Neuronal stem cell (in vitro differentiated cells): ENCODE results near the gene CCDC154.

Source experiments
- DNase-seq: peaks from one replicate; pipeline ENCODE4 v3.0.0-alpha.2; 2013; ENCODE audit warnings: low spot score
- H2AFZ ChIP-seq: one replicate; pipeline ENCODE4 v1.6.1; 2013; ENCODE audit warnings: mild to moderate bottlenecking, low read length, inconsistent platforms
- H2AK5ac ChIP-seq: 2 replicates; pipeline ENCODE4 v1.6.1; 2013; ENCODE audit warnings: low read depth, mild to moderate bottlenecking, inconsistent platforms, low read length, moderate library complexity, mixed read lengths
- H2BK120ac ChIP-seq: 2 replicates; pipeline ENCODE4 v1.6.1; 2013; ENCODE audit warnings: low read depth, mild to moderate bottlenecking, inconsistent platforms, low read length, moderate library complexity, mixed read lengths
- H2BK12ac ChIP-seq: one replicate; pipeline ENCODE4 v1.6.1; 2013; ENCODE audit warnings: low read length, inconsistent platforms
- H2BK15ac ChIP-seq: 2 replicates; pipeline ENCODE4 v1.6.1; 2013; ENCODE audit warnings: mild to moderate bottlenecking, low read length, inconsistent platforms, mixed read lengths
- H2BK5ac ChIP-seq: one replicate; pipeline ENCODE4 v1.6.1; 2013; ENCODE audit warnings: inconsistent platforms, mild to moderate bottlenecking, low read length, moderate library complexity
- H3K14ac ChIP-seq: one replicate; pipeline ENCODE4 v1.6.1; 2013; ENCODE audit warnings: low read length, inconsistent platforms
- H3K18ac ChIP-seq: 2 replicates; pipeline ENCODE4 v1.6.1; 2013; ENCODE audit warnings: low read length, inconsistent platforms
- H3K23ac ChIP-seq: 2 replicates; pipeline ENCODE4 v1.6.1; 2013; ENCODE audit warnings: low read depth, mild to moderate bottlenecking, mixed read lengths, low read length, inconsistent platforms; ENCODE audit not compliant: poor library complexity
- H3K27ac ChIP-seq: replicated peaks from 3 replicates; pipeline ENCODE4 v1.5.1; 2013; ENCODE audit warnings: low read length, inconsistent platforms
- H3K27me3 ChIP-seq, 3 experiments: 2 replicates each; pipeline ENCODE4 v1.6.1; 2013; ENCODE audit warnings: low read length in 3 of 3, mild to moderate bottlenecking in 2 of 3, inconsistent platforms in 1 of 3, low read depth in 1 of 3, mixed read lengths in 1 of 3, moderate library complexity in 1 of 3; ENCODE audit not compliant: control insufficient read depth in 3 of 3, insufficient read depth in 3 of 3
- H3K36me3 ChIP-seq, 2 donors: replicated peaks in 1 of 2; 2 replicates each; pipeline ENCODE4 v1.6.1; 2013; ENCODE audit warnings: low read length in 2 of 2; ENCODE audit not compliant: control insufficient read depth in 2 of 2, insufficient read depth in 2 of 2
- H3K4ac ChIP-seq: 2 replicates; pipeline ENCODE4 v1.6.1; 2013; ENCODE audit warnings: inconsistent platforms, mild to moderate bottlenecking, low read length, moderate library complexity
- H3K4me1 ChIP-seq, 2 donors: 1 replicate in 1 of 2; 2 replicates in 1 of 2; pipeline ENCODE4 v1.6.1; 2013; ENCODE audit warnings: low read length in 2 of 2, low read depth in 1 of 2; ENCODE audit not compliant: control insufficient read depth in 2 of 2, insufficient read depth in 1 of 2
- H3K4me2 ChIP-seq: one replicate; pipeline ENCODE4 v1.6.1; 2013; ENCODE audit warnings: mild to moderate bottlenecking, low read length, inconsistent platforms; ENCODE audit not compliant: insufficient read depth, poor library complexity, severe bottlenecking
- H3K4me3 ChIP-seq, 2 donors: 2 replicates each; pipeline ENCODE4 v1.5.1; 2013; ENCODE audit warnings: low read length in 2 of 2, mild to moderate bottlenecking in 2 of 2, inconsistent platforms in 1 of 2, moderate library complexity in 1 of 2
- H3K79me1 ChIP-seq: one replicate; pipeline ENCODE4 v1.6.1; 2013; ENCODE audit warnings: low read depth, mild to moderate bottlenecking, inconsistent platforms, low read length, moderate library complexity
- H3K9ac ChIP-seq: one replicate; pipeline ENCODE4 v1.6.1; 2013; ENCODE audit warnings: mild to moderate bottlenecking, low read depth, low read length, inconsistent platforms; ENCODE audit not compliant: poor library complexity
- H3K9me3 ChIP-seq, 2 donors: replicated peaks in 1 of 2; 2 replicates each; pipeline versions ENCODE3 to v1.6.1; 2013; ENCODE audit warnings: low read length in 2 of 2, mild to moderate bottlenecking in 2 of 2, inconsistent platforms in 1 of 2, low read depth in 1 of 2, mixed read lengths in 1 of 2, moderate library complexity in 1 of 2; ENCODE audit not compliant: control insufficient read depth in 2 of 2, insufficient read depth in 1 of 2
- H4K8ac ChIP-seq: one replicate; pipeline ENCODE4 v1.6.1; 2013; ENCODE audit warnings: low read depth, mild to moderate bottlenecking, inconsistent platforms, low read length, moderate library complexity
- H4K91ac ChIP-seq: one replicate; pipeline ENCODE4 v1.6.1; 2013; ENCODE audit warnings: low read length, low read depth, mild to moderate bottlenecking, inconsistent platforms; ENCODE audit not compliant: poor library complexity
- WGBS, 2 donors: extraction: QIAGEN DNeasy Blood & Tissue Kit; methylation state at CpG; one replicate each; pipeline ENCODE4 v1.1.7; 2013; ENCODE audit warnings: missing lambda C conversion rate in 2 of 2, mixed read lengths in 1 of 2; ENCODE audit not compliant: insufficient read length in 2 of 2, insufficient replicate concordance in 1 of 2; ENCODE audit errors: extremely low coverage in 2 of 2; 5-methylcytosine and 5-hydroxymethylcytosine counted together

Gene CCDC154

GRCh38 chr16:1492082-1492922 lies 47.9 kb upstream of the CCDC154 start:
- Histone ChIP-seq H3K27ac (no peak overlapping the region), H3K27me3 (no peaks in the 10 kb centered on the region), H2BK15ac (no peak overlapping the region), H3K36me3 (peaks cover 22 to 34% of the 10 kb centered on the region in 2 donors), H3K9ac (no peak overlapping the region), H3K9me3 (no peaks in the 10 kb centered on the region), H4K91ac (no peak overlapping the region), H4K8ac (no peak overlapping the region), H3K79me1 (peaks cover 19% of the 10 kb centered on the region), H2BK120ac (no peak overlapping the region), H3K4me1 (peaks cover 10 to 11% of the 10 kb centered on the region in 2 donors), H2AK5ac (peak overlapping the region; percentile 9), H3K14ac (no peak overlapping the region), H3K4me3 (peak overlapping the region in 1 of 2 donors; percentile 86), H3K23ac (no peak overlapping the region), H3K4me2 (peak overlapping the region; percentile 78), H3K4ac (no peak overlapping the region), H2BK5ac (no peak overlapping the region), H3K18ac (peak overlapping the region; percentile 15), H2BK12ac (no peak overlapping the region), H2AFZ (peak overlapping the region; percentile 99)
- DNase-seq, result no peak
- WGBS, 2 donors, result no CpG with 5 or more reads among the region's 23 CpGs

DNA sequence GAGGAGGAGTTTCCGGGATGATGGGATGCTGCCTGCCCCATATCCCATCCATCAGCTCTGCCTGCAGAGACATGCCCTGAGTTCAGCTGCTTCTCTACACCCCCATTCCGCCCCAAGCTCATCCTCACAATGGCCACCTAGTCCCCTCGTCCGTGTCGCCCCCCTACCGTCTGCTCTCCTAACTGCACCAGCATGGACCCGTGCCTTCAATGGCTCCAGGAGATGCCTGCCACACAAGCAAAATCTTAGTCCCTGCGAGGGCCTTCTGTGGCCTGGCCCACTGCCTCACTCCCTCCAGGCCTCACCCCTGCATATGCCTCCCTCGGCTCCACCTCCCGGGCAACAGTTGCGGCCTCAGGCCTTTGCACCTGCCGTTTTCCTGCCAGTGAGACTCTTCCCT lies 47.0 kb upstream of the CCDC154 start:
- H3K36me3 ChIP-seq, result peaks cover 15 to 24% of the 10 kb centered on the region in 2 donors

GRCh38 chr16:1489077-1489476 lies 44.7 kb upstream of the CCDC154 start:
- H3K4ac ChIP-seq, result no peak overlapping the region
- H2BK5ac ChIP-seq, result no peak overlapping the region
- H3K36me3 ChIP-seq, result peaks cover 0 to 1% of the 10 kb centered on the region in 2 donors
- H2AFZ ChIP-seq, result peak overlapping the region; percentile 16
- WGBS, 2 donors, result no CpG with 5 or more reads among the region's 12 CpGs
- peaks cover 11% of the 10 kb centered on the region for H3K79me1 ChIP-seq
- no peak overlapping the region for H4K8ac ChIP-seq
- no peak overlapping the region for H3K4me3 ChIP-seq
- H3K9me3 ChIP-seq, result no peaks in the 10 kb centered on the region
- no peak overlapping the region for H3K27ac ChIP-seq
- peak overlapping the region; percentile 63 for H3K9ac ChIP-seq
- peaks cover 6% of the 10 kb centered on the region in 2 donors for H3K4me1 ChIP-seq
- DNase-seq, result no peak
- no peak overlapping the region for H3K14ac ChIP-seq
- no peak overlapping the region for H4K91ac ChIP-seq
- no peaks in the 10 kb centered on the region for H3K27me3 ChIP-seq
- no peak overlapping the region for H2BK15ac ChIP-seq
- no peak overlapping the region for H2BK120ac ChIP-seq
- H3K18ac ChIP-seq, result no peak overlapping the region
- H2BK12ac ChIP-seq, result no peak overlapping the region
- no peak overlapping the region for H3K23ac ChIP-seq
- H2AK5ac ChIP-seq, result peak overlapping the region; percentile 43
- no peak overlapping the region for H3K4me2 ChIP-seq

More for the DNA sequence above, 47.0 kb upstream of the CCDC154 start:
- no peak overlapping the region for H4K8ac ChIP-seq
- peak overlapping the region; percentile 2 for H2BK15ac ChIP-seq
- H3K79me1 ChIP-seq, result peaks cover 19% of the 10 kb centered on the region
- no peak overlapping the region for H3K4me2 ChIP-seq
- no peak for DNase-seq
- H2AK5ac ChIP-seq, result no peak overlapping the region
- H2BK12ac ChIP-seq, result peak overlapping the region; percentile 0
- no peak overlapping the region for H3K4me3 ChIP-seq
- H3K27ac ChIP-seq, result no peak overlapping the region
- H4K91ac ChIP-seq, result no peak overlapping the region
- peaks cover 10 to 11% of the 10 kb centered on the region in 2 donors for H3K4me1 ChIP-seq
- H3K23ac ChIP-seq, result no peak overlapping the region
- H3K18ac ChIP-seq, result no peak overlapping the region
- H3K27me3 ChIP-seq, result no peaks in the 10 kb centered on the region
- no peaks in the 10 kb centered on the region for H3K9me3 ChIP-seq
- WGBS, 2 donors, result no CpG with 5 or more reads among the region's 12 CpGs
- H3K14ac ChIP-seq, result no peak overlapping the region
- H2BK5ac ChIP-seq, result no peak overlapping the region
- no peak overlapping the region for H3K9ac ChIP-seq
- no peak overlapping the region for H3K4ac ChIP-seq
- no peak overlapping the region for H2BK120ac ChIP-seq
- H2AFZ ChIP-seq, result peak overlapping the region; percentile 65

DNA sequence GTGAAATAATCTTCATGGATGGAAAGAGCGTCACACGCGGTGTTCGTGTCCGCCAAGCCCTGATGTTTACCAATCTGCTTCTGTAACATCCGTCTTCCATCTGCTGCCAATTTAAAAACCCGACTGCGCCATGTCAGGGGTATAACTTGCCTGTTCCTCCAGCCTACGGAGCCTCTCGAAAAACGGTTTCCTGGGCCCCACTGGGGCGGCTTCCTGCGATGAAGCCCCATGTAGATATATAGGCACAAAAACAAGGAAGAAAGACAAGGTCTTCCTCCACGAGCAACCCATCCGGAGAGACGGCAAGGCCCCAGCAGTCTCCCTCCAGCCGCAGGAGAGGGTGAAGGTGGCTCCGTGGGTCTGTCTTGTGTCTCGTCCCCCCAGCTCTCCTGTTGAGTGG lies 44.3 kb upstream of the CCDC154 start, which contains the start of gene PTX4:
Gene PTX4 (minus strand): TSS at position 326 of the 400 bp plus-strand sequence. CDS start 35 bp downstream, at position 291.
- peaks cover 0 to 4% (median 0%) of the 10 kb centered on the region in 3 experiments for H3K27me3 ChIP-seq
- H3K14ac ChIP-seq, result no peak within 1 kb of the TSS
- H3K36me3 ChIP-seq, result no peaks in the 10 kb centered on the region
- H3K4ac ChIP-seq, result no peak within 1 kb of the TSS
- peaks cover 7% of the 10 kb centered on the region for H3K79me1 ChIP-seq
- no peak for DNase-seq
- H3K4me2 ChIP-seq, result no peak within 1 kb of the TSS
- no peak within 1 kb of the TSS for H3K4me3 ChIP-seq
- no peak within 1 kb of the TSS for H2BK120ac ChIP-seq
- H2AFZ ChIP-seq, result peak within 1 kb of the TSS; percentile 16
- no peak within 1 kb of the TSS for H3K23ac ChIP-seq
- no peak within 1 kb of the TSS for H3K18ac ChIP-seq
- peak within 1 kb of the TSS; percentile 79 for H2BK15ac ChIP-seq
- no peak within 1 kb of the TSS for H4K8ac ChIP-seq
- H2AK5ac ChIP-seq, result peak within 1 kb of the TSS; percentile 98
- no CpG with 5 or more reads among the region's 19 CpGs for WGBS, 2 donors
- H3K27ac ChIP-seq, result no peak within 1 kb of the TSS
- peak within 1 kb of the TSS; percentile 46 for H2BK12ac ChIP-seq
- peak within 1 kb of the TSS; percentile 63 for H3K9ac ChIP-seq
- H3K4me1 ChIP-seq, result peaks cover 3 to 6% of the 10 kb centered on the region in 2 donors
- H3K9me3 ChIP-seq, result no peaks in the 10 kb centered on the region
- no peak within 1 kb of the TSS for H2BK5ac ChIP-seq
- no peak within 1 kb of the TSS for H4K91ac ChIP-seq
